Erythroblast (primary cell): ENCODE data around the gene PRUNE2.

Source experiments
- GATA1 ChIP-seq: IDR thresholded peaks from 2 replicates; pipeline ENCODE4 v1.6.1; 2011; ENCODE audit warnings: low read depth, mild to moderate bottlenecking, control low read depth, low read length, moderate library complexity
- POLR2A ChIP-seq: IDR thresholded peaks from 2 replicates; pipeline ENCODE4 v1.6.1; 2011; ENCODE audit warnings: mild to moderate bottlenecking, low read length

- TF ChIP-seq POLR2A (no peak), GATA1 (no peak)
Measured at GRCh38 chr9:76598981-76599380, 306.9 kb downstream of the PRUNE2 start.
